Endothelial cell of umbilical vein (primary cell): ENCODE measurements around the gene ERGIC2. TPM values are rescaled to one million over a fixed set of nuclear protein-coding genes. Genes with fewer than 3 reads are reported as not detected.

ENCODE experiments used
- BruUV-seq: library from RNA; stranded (reverse); fragments of 400-500 nt; replicated peaks from 2 replicates; lab custom pipeline; 2021; lab: Mats Ljungman, UMichigan
- CTCF ChIA-PET: fragments of 300-600, 350-600 bp; sonication (Branson Sonifier 250); formaldehyde crosslinking; loops from one replicate; lab custom pipeline; 2021; ENCODE audit warnings: antibody characterized with exemption, inconsistent platforms; lab: Charles Lee
- POLR2A ChIA-PET: fragments of 300-600, 350-600 bp; sonication (Branson Sonifier 250); formaldehyde crosslinking; loops from one replicate; lab custom pipeline; 2021; ENCODE audit warnings: antibody characterized with exemption, inconsistent platforms; lab: Charles Lee
- DNase-seq: peaks from one replicate; pipeline ENCODE4 v3.0.0-alpha.2; 2011; ENCODE audit warnings: low read depth, low spot score
- FAIRE-seq: peaks from 2 replicates; lab custom pipeline; 2011; peaks lifted over from hg19 to GRCh38; lab: Jason Lieb, UNC
- H2AFZ ChIP-seq: 2 replicates; pipeline ENCODE4 v1.6.0; 2012; ENCODE audit warnings: low read depth, low read length, control low read depth, inconsistent platforms
- H3K27ac ChIP-seq: 2 replicates; pipeline ENCODE4 v1.5.1; 2011; ENCODE audit warnings: low read depth, mild to moderate bottlenecking, control low read depth, low read length, moderate library complexity; ENCODE audit not compliant: insufficient read depth
- H3K27me3 ChIP-seq, 2 experiments: 2 replicates each; pipeline versions ENCODE4 v1.6.0 to v1.6.1; 2011; ENCODE audit warnings: low read length in 2 of 2, mixed read lengths in 1 of 2; ENCODE audit not compliant: control insufficient read depth in 2 of 2, insufficient read depth in 2 of 2
- H3K36me3 ChIP-seq, 2 experiments: 2 replicates in 1 of 2; 3 replicates in 1 of 2; pipeline ENCODE4 v1.5.1; 2011; ENCODE audit warnings: low read length in 2 of 2, mild to moderate bottlenecking in 1 of 2, moderate library complexity in 1 of 2; ENCODE audit not compliant: control insufficient read depth in 2 of 2, insufficient read depth in 2 of 2; ENCODE audit errors: extremely low read depth in 1 of 2
- H3K4me1 ChIP-seq: 3 replicates; pipeline ENCODE4 v1.5.1; 2011; ENCODE audit warnings: mild to moderate bottlenecking, low read length; ENCODE audit not compliant: control insufficient read depth, insufficient read depth; ENCODE audit errors: extremely low read depth
- H3K4me2 ChIP-seq: 2 replicates; pipeline ENCODE4 v1.6.1; 2011; ENCODE audit warnings: low read length, control low read depth, mixed read lengths; ENCODE audit not compliant: insufficient read depth
- H3K4me3 ChIP-seq, 3 experiments: fragments of 200-600 bp in 1 of 3; sonication (generic), shearing (Covaris generic) in 1 of 3; replicated peaks in 1 of 3; 2 replicates each; pipeline ENCODE4 v1.5.1; 2011 to 2016; ENCODE audit warnings: control low read depth in 3 of 3, low read length in 3 of 3, mild to moderate bottlenecking in 2 of 3, inconsistent platforms in 1 of 3, low read depth in 1 of 3, moderate library complexity in 1 of 3; ENCODE audit not compliant: insufficient read depth in 1 of 3
- H3K79me2 ChIP-seq: 2 replicates; pipeline ENCODE4 v1.6.0; 2012; ENCODE audit warnings: low read length, inconsistent platforms; ENCODE audit not compliant: control insufficient read depth, insufficient read depth
- H3K9ac ChIP-seq: replicated peaks from 2 replicates; pipeline ENCODE3; 2011; ENCODE audit warnings: low read length, control low read depth; ENCODE audit not compliant: insufficient read depth; ENCODE audit errors: extremely low read depth
- H3K9me1 ChIP-seq: replicated peaks from 3 replicates; pipeline ENCODE4 v1.6.0; 2011; ENCODE audit warnings: mild to moderate bottlenecking, low read length; ENCODE audit not compliant: control insufficient read depth, insufficient read depth; ENCODE audit errors: extremely low read depth
- H3K9me3 ChIP-seq: replicated peaks from 2 replicates; pipeline ENCODE4 v1.5.1; 2012; ENCODE audit warnings: low read length, inconsistent platforms; ENCODE audit not compliant: control insufficient read depth, insufficient read depth
- H4K20me1 ChIP-seq: replicated peaks from 2 replicates; pipeline ENCODE3; 2011; ENCODE audit warnings: mild to moderate bottlenecking, low read length; ENCODE audit not compliant: control insufficient read depth, insufficient read depth; ENCODE audit errors: extremely low read depth
- EZH2 ChIP-seq: IDR thresholded peaks from 2 replicates; pipeline ENCODE4 v1.6.1; 2012; ENCODE audit warnings: borderline replicate concordance, low read depth, mild to moderate bottlenecking, moderate library complexity, low read length, inconsistent platforms; ENCODE audit not compliant: severe bottlenecking
- FOS ChIP-seq: IDR thresholded peaks from 2 replicates; pipeline ENCODE4 v1.6.1; 2011; ENCODE audit warnings: mild to moderate bottlenecking, low read length, moderate library complexity, borderline replicate concordance; ENCODE audit not compliant: insufficient read depth
- GATA2 ChIP-seq: IDR thresholded peaks from 2 replicates; pipeline ENCODE4 v1.7.0; 2011; ENCODE audit warnings: low read depth, mild to moderate bottlenecking, moderate library complexity, mixed read lengths, low read length; ENCODE audit not compliant: insufficient read length, insufficient read depth
- JUN ChIP-seq: IDR thresholded peaks from 2 replicates; pipeline ENCODE4 v1.6.1; 2011; ENCODE audit warnings: borderline replicate concordance, low read depth; ENCODE audit not compliant: insufficient read length, insufficient read depth
- MAX ChIP-seq: IDR thresholded peaks from 2 replicates; pipeline ENCODE4 v1.6.1; 2011; ENCODE audit not compliant: insufficient read depth, insufficient read length
- MYC ChIP-seq: IDR thresholded peaks from one replicate; pipeline ENCODE4 v1.6.1; 2011; ENCODE audit warnings: mild to moderate bottlenecking, low read depth, low read length
- POLR2A ChIP-seq: IDR thresholded peaks from 2 replicates; pipeline ENCODE4 v1.6.1; 2012; ENCODE audit warnings: low read depth, mild to moderate bottlenecking, control low read depth, low read length
- POLR2AphosphoS5 ChIP-seq: IDR thresholded peaks from 2 replicates; pipeline ENCODE4 v1.6.1; 2012; ENCODE audit warnings: low read depth, mild to moderate bottlenecking, control low read depth, low read length, moderate library complexity; ENCODE audit not compliant: insufficient read depth
- dilution Hi-C: fragments of 300-500 bp; cut with MboI; formaldehyde crosslinking; loops from one replicate; pipeline ENCODE4 v1.15.0; 2019; ENCODE audit warnings: low sequenced_read_pairs; ENCODE audit not compliant: extremely low pct_ligation_motif_present
- intact Hi-C: fragments of 100-400 bp; cut with micrococcal nuclease; formaldehyde crosslinking; loops from one replicate; pipeline ENCODE4 v1.10.0; 2022
- polyA plus RNA-seq, 4 experiments: library from polyadenylated mRNA; depleted of rRNA in 3 of 4; stranded (reverse) in 3 of 4; unstranded in 1 of 4; fragments of >200 nt; gene quantifications; 2 replicates each; pipeline versions ENCODE4 v1.2.1 to v1.2.3, GENCODE V29; 2011 to 2012; ENCODE audit warnings: missing spikeins in 1 of 4
- total RNA-seq: library from RNA; stranded (reverse); gene quantifications from 2 replicates; pipeline ENCODE4 v1.2.3, GENCODE V29; 2021
- TF ChIP-seq, protein P1 (sequence below), 2 donors: IDR thresholded peaks; 1 replicate in 1 of 2; 2 replicates in 1 of 2; pipeline ENCODE4 v1.5.1; 2011; ENCODE audit warnings: low read length in 2 of 2, mild to moderate bottlenecking in 2 of 2, moderate library complexity in 2 of 2, control low read depth in 1 of 2, inconsistent platforms in 1 of 2, low read depth in 1 of 2; ENCODE audit not compliant: insufficient read depth in 1 of 2; ENCODE audit errors: extremely low read depth in 1 of 2

ERGIC2 gene
- total and polyA plus RNA-seq, 2 donors (not counting 3 experiments of a cell fraction or from before 2014, with no cell fraction given), result 20.3 to 60.6 TPM

DNA sequence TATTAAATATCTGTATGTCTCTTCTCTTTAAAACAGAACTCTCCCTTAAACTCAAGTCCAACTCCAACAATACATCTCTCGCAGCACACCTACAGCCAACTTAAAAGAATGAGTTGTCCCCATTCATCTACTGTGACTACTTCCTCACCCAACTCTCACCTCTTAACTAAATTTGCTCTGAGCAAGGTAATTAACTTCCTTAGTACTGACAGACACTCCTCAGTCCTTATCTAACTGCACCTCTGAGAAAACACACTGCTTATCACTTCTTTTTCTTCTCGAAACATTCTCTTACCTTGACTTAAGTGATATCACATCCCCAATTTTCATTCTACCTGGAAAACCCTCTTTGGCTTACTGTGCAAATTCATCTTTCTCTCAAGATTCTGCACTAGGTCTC is 7.0 kb downstream of the ERGIC2 start:
- POLR2A ChIA-PET, result no interaction called here
- H3K4me2 ChIP-seq, result no peak overlapping the region
- H3K4me1 ChIP-seq, result no peaks in the 10 kb centered on the region
- no peak overlapping the region for H3K9ac ChIP-seq
- H3K27ac ChIP-seq, result no peak overlapping the region
- dilution Hi-C loops (no loop called here), intact Hi-C loops (no loop called here)
- CTCF ChIA-PET, result no interaction called here
- no TSS peak for BruUV-seq
- peaks cover 56% of the 10 kb centered on the region for H3K79me2 ChIP-seq
- H3K9me1 ChIP-seq, result no peaks in the 10 kb centered on the region
- no peak overlapping the region for H3K4me3 ChIP-seq
- TF ChIP-seq POLR2AphosphoS5 (no peak), GATA2 (no peak), MAX (no peak)
- no peaks in the 10 kb centered on the region for H3K9me3 ChIP-seq
- peaks cover 0 to 7% of the 10 kb centered on the region in 2 experiments for H3K36me3 ChIP-seq
- FAIRE-seq, result no peak
- H2AFZ ChIP-seq, result no peak overlapping the region
- no peaks in the 10 kb centered on the region for H4K20me1 ChIP-seq
- no peaks in the 10 kb centered on the region for H3K27me3 ChIP-seq
- no peak for DNase-seq

DNA sequence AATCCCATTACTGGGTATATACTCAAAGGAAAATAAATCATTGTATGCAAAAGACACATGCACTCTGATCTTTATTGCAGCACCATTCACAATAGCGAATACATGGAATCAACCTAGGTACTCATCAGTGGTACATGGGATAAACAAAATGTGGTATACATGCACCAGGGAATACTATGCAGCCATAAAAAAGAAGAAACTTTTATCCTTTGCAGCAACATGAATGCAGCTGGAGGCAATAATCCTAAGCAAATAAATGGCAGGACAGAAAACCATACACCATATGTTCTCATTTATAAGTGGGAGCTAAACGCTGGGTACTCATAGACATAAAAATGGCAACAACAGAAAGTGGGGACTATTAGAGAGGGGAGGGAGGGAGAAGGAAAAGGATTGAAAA is 15.9 kb downstream of the ERGIC2 start:
- H3K9me3 ChIP-seq, result no peaks in the 10 kb centered on the region

More for the DNA sequence above, 15.9 kb downstream of the ERGIC2 start:
- dilution Hi-C loops (no loop called here), intact Hi-C loops (no loop called here)
- no TSS peak for BruUV-seq
- Histone ChIP-seq H3K4me2 (no peak overlapping the region), H4K20me1 (no peaks in the 10 kb centered on the region), H3K4me1 (no peaks in the 10 kb centered on the region), H2AFZ (no peak overlapping the region), H3K4me3 (no peak overlapping the region), H3K27me3 (no peaks in the 10 kb centered on the region), H3K79me2 (peaks cover 3% of the 10 kb centered on the region), H3K9me1 (no peaks in the 10 kb centered on the region), H3K9ac (no peak overlapping the region), H3K36me3 (peaks cover 0 to 16% of the 10 kb centered on the region in 2 experiments), H3K27ac (no peak overlapping the region)
- no peak for TF ChIP-seq POLR2A
- TF ChIP-seq EZH2, result no peak
- no peak for TF ChIP-seq FOS
- no peak for TF ChIP-seq GATA2
- TF ChIP-seq MAX, result no peak
- no peak for TF ChIP-seq MYC
- TF ChIP-seq, protein P1, sequence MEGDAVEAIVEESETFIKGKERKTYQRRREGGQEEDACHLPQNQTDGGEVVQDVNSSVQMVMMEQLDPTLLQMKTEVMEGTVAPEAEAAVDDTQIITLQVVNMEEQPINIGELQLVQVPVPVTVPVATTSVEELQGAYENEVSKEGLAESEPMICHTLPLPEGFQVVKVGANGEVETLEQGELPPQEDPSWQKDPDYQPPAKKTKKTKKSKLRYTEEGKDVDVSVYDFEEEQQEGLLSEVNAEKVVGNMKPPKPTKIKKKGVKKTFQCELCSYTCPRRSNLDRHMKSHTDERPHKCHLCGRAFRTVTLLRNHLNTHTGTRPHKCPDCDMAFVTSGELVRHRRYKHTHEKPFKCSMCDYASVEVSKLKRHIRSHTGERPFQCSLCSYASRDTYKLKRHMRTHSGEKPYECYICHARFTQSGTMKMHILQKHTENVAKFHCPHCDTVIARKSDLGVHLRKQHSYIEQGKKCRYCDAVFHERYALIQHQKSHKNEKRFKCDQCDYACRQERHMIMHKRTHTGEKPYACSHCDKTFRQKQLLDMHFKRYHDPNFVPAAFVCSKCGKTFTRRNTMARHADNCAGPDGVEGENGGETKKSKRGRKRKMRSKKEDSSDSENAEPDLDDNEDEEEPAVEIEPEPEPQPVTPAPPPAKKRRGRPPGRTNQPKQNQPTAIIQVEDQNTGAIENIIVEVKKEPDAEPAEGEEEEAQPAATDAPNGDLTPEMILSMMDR (IDR thresholded peaks at IDR 0.05; ENCODE audit: extremely low read depth in 1 of 2, insufficient read depth in 1 of 2, low read depth in 1 of 2, low read length in 2 of 2), result no peak
- TF ChIP-seq POLR2AphosphoS5, result no peak
- TF ChIP-seq JUN, result no peak
- DNase-seq (no peak), FAIRE-seq (no peak)
- ChIA-PET CTCF (no interaction called here), POLR2A (no interaction called here)
